Activated T-cell treated with anti-CD3 and anti-CD28 coated beads for 24 hours (primary cell): ENCODE data around the gene PRR18.

Source experiments
- DNase-seq: peaks from one replicate; pipeline ENCODE4 v3.0.0-alpha.2; 2020; ENCODE audit warnings: low read depth

The PRR18 gene

GRCh38 chr6:166274739-166275370, 33.3 kb downstream of the PRR18 start:
- DNase-seq, result no peak

DNA sequence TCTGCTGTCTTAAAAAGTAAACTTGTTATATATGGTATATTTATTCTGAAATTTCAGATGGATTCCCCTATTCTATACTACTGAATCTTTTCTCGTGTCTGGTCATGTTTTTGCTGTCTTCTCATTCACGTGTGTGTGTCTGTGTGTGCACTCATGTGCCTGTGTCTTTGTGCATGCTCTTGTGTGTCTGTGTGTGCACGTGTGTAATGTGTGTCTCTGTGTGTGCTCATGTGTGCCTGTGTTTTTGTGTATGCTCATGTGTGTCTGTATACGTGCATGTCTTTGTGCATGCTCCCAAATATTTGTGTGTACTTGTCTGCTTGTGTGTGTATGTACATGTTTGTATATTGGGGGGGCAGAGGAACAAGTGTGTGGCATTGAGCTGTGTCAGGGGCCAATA, 34.0 kb downstream of the PRR18 start:
- no peak for DNase-seq

GRCh38 chr6:166271376-166271765, 36.8 kb downstream of the PRR18 start:
- DNase-seq, result no peak

GRCh38 chr6:166270706-166271375, 37.4 kb downstream of the PRR18 start:
- DNase-seq, result no peak

- DNase-seq, result no peak
Observed at GRCh38 chr6:166269301-166270039, 38.7 kb downstream of the PRR18 start.

DNA sequence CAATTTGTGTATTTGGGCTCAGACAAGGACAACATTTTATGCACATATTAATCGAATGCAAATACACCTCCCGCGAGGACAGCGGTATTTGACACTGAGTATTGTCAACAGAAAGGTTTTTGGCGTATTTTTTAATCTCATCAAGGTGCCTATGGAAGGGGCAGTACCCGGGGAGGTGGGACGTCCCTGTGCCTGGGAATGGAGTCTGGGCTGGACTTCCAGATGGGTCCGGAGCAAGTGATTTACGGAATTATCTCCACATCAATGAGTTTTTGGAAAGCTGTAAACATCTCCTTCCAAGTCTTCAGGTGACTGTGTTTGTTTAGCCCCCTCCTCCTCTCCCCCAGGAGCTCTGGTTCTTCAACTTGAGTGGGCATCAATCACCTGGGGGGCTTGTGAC, 39.8 kb downstream of the PRR18 start:
- no peak for DNase-seq

GRCh38 chr6:166267526-166267925, 40.7 kb downstream of the PRR18 start:
- DNase-seq, result no peak

DNA sequence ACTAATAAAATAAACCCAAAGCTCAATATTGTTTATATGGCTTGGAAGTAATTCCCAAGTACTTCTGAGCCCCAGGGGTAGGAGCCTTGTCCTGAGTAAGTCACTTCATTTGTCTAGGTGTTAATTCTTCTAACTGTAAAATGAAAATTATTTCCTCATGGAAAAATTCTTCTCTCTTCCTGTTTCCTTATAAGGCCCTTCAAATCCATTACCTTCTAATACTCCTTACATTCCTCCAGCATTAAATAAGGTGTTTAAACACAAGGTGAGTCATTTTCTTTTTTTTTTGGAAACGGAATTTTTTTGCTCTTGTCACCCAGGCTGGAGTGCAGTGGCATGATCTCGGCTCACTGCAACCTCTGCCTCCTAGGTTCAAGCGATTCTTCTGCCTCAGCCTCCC, 41.9 kb downstream of the PRR18 start:
- no peak for DNase-seq

DNA sequence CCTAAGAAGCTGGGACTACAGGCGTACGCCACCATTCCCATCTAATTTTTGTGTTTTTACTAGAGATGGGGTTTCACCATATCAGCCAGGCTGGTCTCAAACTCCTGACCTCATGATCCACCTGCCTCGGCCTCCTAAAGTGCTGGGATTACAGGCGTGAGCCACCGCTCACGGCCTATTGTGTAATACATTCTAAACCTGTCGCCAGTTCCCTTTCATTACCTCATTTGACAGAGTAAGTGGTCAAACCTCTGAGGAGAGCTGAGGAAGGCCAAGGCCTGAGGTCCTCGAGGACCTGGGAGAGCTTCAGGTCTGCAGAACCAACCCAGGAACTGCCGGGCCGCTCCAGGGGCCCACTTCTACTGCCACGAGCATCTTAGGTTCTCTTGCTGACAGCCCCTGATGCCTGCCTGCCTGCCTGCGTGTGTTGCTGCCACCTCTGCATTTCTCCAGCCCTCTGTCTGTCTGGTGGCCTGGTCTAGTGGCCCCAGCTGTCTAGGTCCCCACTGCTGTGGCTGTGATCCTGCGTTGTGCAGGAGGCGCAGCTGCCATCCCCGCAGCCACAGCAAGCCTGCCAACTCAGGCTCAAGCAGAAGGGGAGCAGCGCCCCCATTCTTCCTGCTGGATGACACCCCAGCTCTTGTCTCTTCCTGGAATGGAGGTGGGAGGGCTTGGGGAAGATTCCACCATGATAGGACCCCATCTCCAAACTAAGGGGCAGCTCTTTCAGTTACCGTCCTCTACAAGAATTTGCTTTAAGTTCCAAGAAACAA, 45.3 kb downstream of the PRR18 start:
- DNase-seq, result no peak

GRCh38 chr6:166259296-166259977, 48.8 kb downstream of the PRR18 start:
- no peak for DNase-seq

- peak; percentile 34 for DNase-seq
Observed at GRCh38 chr6:166258854-166259276, 49.3 kb downstream of the PRR18 start.

- peak; percentile 23 for DNase-seq
Observed at GRCh38 chr6:166257911-166258318, 50.3 kb downstream of the PRR18 start.
